Spleen (tissue), 7 donors: ENCODE results near the gene NACA.

Experiments used
- CTCF ChIP-seq, 11 experiments: fragments of 200-600 bp in 7 of 11; fragments of 450-650 bp in 4 of 11; sonication (generic) in 4 of 11; IDR thresholded peaks in 8 of 11; conservative IDR thresholded peaks in 3 of 11; 1 replicate in 7 of 11; 2 replicates in 4 of 11; pipeline versions ENCODE4 v1.4.0 to v1.8.0; 2016 to 2021; ENCODE audit warnings: antibody characterized with exemption in 11 of 11, inconsistent platforms in 4 of 11, mild to moderate bottlenecking in 1 of 11
- POLR2A ChIP-seq, 3 donors: fragments of 450-650 bp; IDR thresholded peaks; one replicate each; pipeline ENCODE4 v1.5.1; 2017; ENCODE audit warnings: antibody characterized with exemption in 3 of 3, mild to moderate bottlenecking in 1 of 3
- donor health status: DM: no; HTN: no; CAD: no; lungs with moderate emphysema.
- donor health status: DM: no; HTN: no; CAD: no.
- donor health status: DM: no; HTN: no; CAD: no.

GRCh38 chr12:56759263-56759908 lies 34.3 kb upstream of the NACA start:
- TF ChIP-seq CTCF (IDR thresholded peaks at IDR 0.05 in 8 of 11, conservative IDR thresholded peaks at IDR 0.05 in 3 of 11) (no peak), POLR2A (IDR thresholded peaks at IDR 0.05) (no peak)
